HL-60 (cell line): ENCODE results near the gene CDHR4.

Experiments used
- CTCF ChIP-seq: IDR thresholded peaks from one replicate; pipeline ENCODE4 v1.5.1; 2011; ENCODE audit warnings: low read length, control low read depth, inconsistent platforms; ENCODE audit not compliant: insufficient read depth
- GABPA ChIP-seq: IDR thresholded peaks from 2 replicates; pipeline ENCODE4 v1.6.1; 2012; ENCODE audit warnings: low read depth
- POLR2AphosphoS5 ChIP-seq: IDR thresholded peaks from 2 replicates; pipeline ENCODE4 v1.6.1; 2012; ENCODE audit warnings: low read depth
- REST ChIP-seq: IDR thresholded peaks from 2 replicates; pipeline ENCODE4 v1.6.1; 2012; ENCODE audit warnings: low read depth; ENCODE audit not compliant: insufficient replicate concordance
- SPI1 ChIP-seq: IDR thresholded peaks from 2 replicates; pipeline ENCODE4 v1.6.1; 2012; ENCODE audit warnings: low read depth, mild to moderate bottlenecking, borderline replicate concordance

- TF ChIP-seq CTCF (no peak), POLR2AphosphoS5 (no peak), GABPA (no peak), REST (peak; percentile 81), SPI1 (peak; percentile 92)
Observed at GRCh38 chr3:49785565-49786356, 13.9 kb downstream of the CDHR4 start.
